GM18951 (cell line): ENCODE data around the gene MATCAP1.
A peak's percentile ranks its signal among the peaks of the same experiment; 100 is the strongest.

ENCODE experiments used
- POLR2A ChIP-seq: IDR thresholded peaks from 4 replicates; pipeline ENCODE4 v1.6.1; 2011; ENCODE audit warnings: mild to moderate bottlenecking; ENCODE audit not compliant: insufficient read length, insufficient read depth; ENCODE audit errors: extremely low read depth
- in situ Hi-C: fragments of 300-500 bp; cut with MboI; formaldehyde crosslinking; loops from one replicate; pipeline ENCODE4 v1.12.0; 2022; ENCODE audit warnings: low sequenced_read_pairs, mixed read lengths, inconsistent platforms; ENCODE audit not compliant: unreplicated experiment

The MATCAP1 gene

GRCh38 chr16:67179421-67180080 is 4.2 kb downstream of the MATCAP1 start:
- no peak for TF ChIP-seq POLR2A
- in situ Hi-C loops = no loop called here

- TF ChIP-seq POLR2A = no peak
- in situ Hi-C loops = no loop called here
Measured at GRCh38 chr16:67177743-67178699, 5.7 kb downstream of the MATCAP1 start.

GRCh38 chr16:67176662-67177061 is 7.1 kb downstream of the MATCAP1 start:
- in situ Hi-C loops = no loop called here
- no peak for TF ChIP-seq POLR2A

GRCh38 chr16:67174706-67175231 is 9.0 kb downstream of the MATCAP1 start:
- no peak for TF ChIP-seq POLR2A
- in situ Hi-C loops = no loop called here

GRCh38 chr16:67173808-67174705 is 9.7 kb downstream of the MATCAP1 start:
- in situ Hi-C loops = no loop called here

GRCh38 chr16:67173323-67173722 is 10.4 kb downstream of the MATCAP1 start:
- no peak for TF ChIP-seq POLR2A
- in situ Hi-C loops = no loop called here

More at GRCh38 chr16:67173808-67174705, 9.7 kb downstream of the MATCAP1 start:
- TF ChIP-seq POLR2A = peak; percentile 48

GRCh38 chr16:67170949-67171649 is 12.7 kb downstream of the MATCAP1 start:
- in situ Hi-C loops = no loop called here
- TF ChIP-seq POLR2A = no peak

GRCh38 chr16:67170168-67170948 is 13.4 kb downstream of the MATCAP1 start, which contains the start of gene NOL3:
Gene NOL3, plus strand, starts transcription at chr16:67170538.
- peak; percentile 56 for TF ChIP-seq POLR2A
- in situ Hi-C loops = no loop called here

- TF ChIP-seq POLR2A = no peak
- in situ Hi-C loops = no loop called here
Measured at GRCh38 chr16:67169642-67170167, 14.1 kb downstream of the MATCAP1 start.

GRCh38 chr16:67169011-67169451 is 14.7 kb downstream of the MATCAP1 start:
- in situ Hi-C loops = no loop called here
- no peak for TF ChIP-seq POLR2A

- in situ Hi-C loops = no loop called here
- TF ChIP-seq POLR2A = no peak
Measured at GRCh38 chr16:67167588-67167987, 16.2 kb downstream of the MATCAP1 start.

GRCh38 chr16:67166598-67167168 is 17.1 kb downstream of the MATCAP1 start:
- in situ Hi-C loops = no loop called here
- TF ChIP-seq POLR2A = no peak
